ENCODE results near the gene DMD. TPM values are rescaled to one million over a fixed set of nuclear protein-coding genes. Genes with fewer than 3 reads are reported as not detected.

DMD gene
- polyA plus RNA-seq, 1 donor from 2014 or later: 21.6 TPM

GRCh38 chrX:31165241-31166035 is 2045.9 kb downstream of the DMD start:
- Histone ChIP-seq H3K36me3 (ENCODE audit: insufficient read depth, low read length) (no peaks in the 10 kb centered on the region), H3K79me2 (replicated peaks; ENCODE audit: insufficient read depth, low read length) (no peaks in the 10 kb centered on the region), H3K9me2 (ENCODE audit: insufficient read depth, low read length) (no peaks in the 10 kb centered on the region), H2AFZ (ENCODE audit: low read depth, low read length) (no peak overlapping the region), H3K27ac (ENCODE audit: low read length) (no peak overlapping the region), H3K9me3 (ENCODE audit: low read length) (no peaks in the 10 kb centered on the region), H3K27me3 (ENCODE audit: insufficient read depth, low read depth, low read length) (no peaks in the 10 kb centered on the region), H3K4me3 (ENCODE audit: low read length) (no peak overlapping the region), H3K9ac (ENCODE audit: low read length) (no peak overlapping the region), H3F3A (ENCODE audit: insufficient read depth, low read length, poor library complexity, severe bottlenecking) (no peaks in the 10 kb centered on the region), H4K20me1 (ENCODE audit: insufficient read depth) (no peaks in the 10 kb centered on the region), H3K4me2 (ENCODE audit: low read length) (no peak overlapping the region)
- no peak for TF ChIP-seq RAD21 (conservative IDR thresholded peaks at IDR 0.05)
- TF ChIP-seq SMC3 (conservative IDR thresholded peaks at IDR 0.05; ENCODE audit: poor library complexity): no peak
- no peak for TF ChIP-seq MXI1 (conservative IDR thresholded peaks at IDR 0.05; ENCODE audit: poor library complexity, severe bottlenecking)
- TF ChIP-seq TAF1 (IDR thresholded peaks at IDR 0.05; ENCODE audit: low read depth): no peak
- TF ChIP-seq EP300 (conservative IDR thresholded peaks at IDR 0.05; ENCODE audit: poor library complexity, severe bottlenecking): no peak
- no peak for TF ChIP-seq POLR2AphosphoS5 (IDR thresholded peaks at IDR 0.05)
- TF ChIP-seq EZH2 (IDR thresholded peaks at IDR 0.05; ENCODE audit: borderline replicate concordance, insufficient read depth, low read length, poor library complexity, severe bottlenecking): no peak
- no peak for TF ChIP-seq CTCF (IDR thresholded peaks at IDR 0.05; ENCODE audit: poor library complexity, severe bottlenecking)
- TF ChIP-seq REST (IDR thresholded peaks at IDR 0.05; ENCODE audit: borderline replicate concordance): no peak

- Histone ChIP-seq H2AFZ (ENCODE audit: low read depth, low read length) (no peak overlapping the region), H3K79me2 (replicated peaks; ENCODE audit: insufficient read depth, low read length) (no peaks in the 10 kb centered on the region), H3K4me3 (ENCODE audit: low read length) (no peak overlapping the region), H4K20me1 (ENCODE audit: insufficient read depth) (no peaks in the 10 kb centered on the region), H3K36me3 (ENCODE audit: insufficient read depth, low read length) (no peaks in the 10 kb centered on the region), H3K9ac (ENCODE audit: low read length) (no peak overlapping the region), H3K27me3 (ENCODE audit: insufficient read depth, low read depth, low read length) (no peaks in the 10 kb centered on the region), H3K9me2 (ENCODE audit: insufficient read depth, low read length) (no peaks in the 10 kb centered on the region), H3F3A (ENCODE audit: insufficient read depth, low read length, poor library complexity, severe bottlenecking) (no peaks in the 10 kb centered on the region), H3K27ac (ENCODE audit: low read length) (no peak overlapping the region), H3K9me3 (ENCODE audit: low read length) (no peaks in the 10 kb centered on the region), H3K4me2 (ENCODE audit: low read length) (no peak overlapping the region)
- TF ChIP-seq RAD21 (conservative IDR thresholded peaks at IDR 0.05) (no peak), MXI1 (conservative IDR thresholded peaks at IDR 0.05; ENCODE audit: poor library complexity, severe bottlenecking) (no peak), SMC3 (conservative IDR thresholded peaks at IDR 0.05; ENCODE audit: poor library complexity) (no peak), EZH2 (IDR thresholded peaks at IDR 0.05; ENCODE audit: borderline replicate concordance, insufficient read depth, low read length, poor library complexity, severe bottlenecking) (no peak), EP300 (conservative IDR thresholded peaks at IDR 0.05; ENCODE audit: poor library complexity, severe bottlenecking) (no peak), POLR2AphosphoS5 (IDR thresholded peaks at IDR 0.05) (no peak), TAF1 (IDR thresholded peaks at IDR 0.05; ENCODE audit: low read depth) (no peak)
Observed at GRCh38 chrX:31154946-31155345, 2056.4 kb downstream of the DMD start.
